ENCODE measurements around the gene CHIC2. TPM values are rescaled to one million over a fixed set of nuclear protein-coding genes. Genes with fewer than 3 reads are reported as not detected.

Gene CHIC2
- polyA plus RNA-seq, 1 experiment, result 15.6 TPM

DNA sequence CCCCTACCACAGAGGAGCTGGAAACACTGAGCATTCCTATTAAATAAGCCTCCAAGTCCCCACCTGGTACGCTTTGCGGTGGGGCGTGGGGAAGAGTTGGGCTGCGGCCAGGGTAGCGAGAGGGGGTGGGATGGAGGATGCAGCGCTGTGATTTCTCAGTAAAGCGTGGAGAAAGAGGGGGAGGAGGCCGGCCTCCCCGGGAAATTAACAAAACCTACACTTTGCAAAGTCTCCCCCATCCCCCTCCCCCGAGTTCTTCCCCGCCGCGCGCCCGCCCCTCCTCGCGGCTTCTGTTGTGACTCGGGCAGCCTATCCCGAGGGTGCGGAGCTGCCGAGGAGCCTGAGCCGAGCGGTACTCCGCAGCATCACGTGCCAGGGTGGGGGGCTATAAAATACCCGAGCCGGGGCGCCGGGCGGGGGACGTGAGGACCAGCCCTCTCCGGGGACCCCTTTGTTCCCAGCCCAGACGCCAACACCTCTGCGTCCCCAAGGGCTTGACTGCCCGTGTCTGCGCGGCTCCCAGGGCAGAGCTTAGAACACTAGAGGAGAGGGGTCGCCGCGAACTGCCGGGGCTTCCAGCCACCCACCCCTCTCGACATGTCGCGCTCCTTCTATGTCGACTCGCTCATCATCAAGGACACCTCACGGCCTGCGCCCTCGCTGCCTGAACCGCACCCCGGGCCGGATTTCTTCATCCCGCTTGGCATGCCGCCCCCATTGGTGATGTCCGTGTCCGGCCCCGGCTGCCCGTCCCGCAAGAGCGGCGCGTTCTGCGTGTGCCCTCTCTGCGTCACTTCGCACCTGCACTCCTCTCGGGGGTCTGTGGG lies 35.6 kb upstream of the CHIC2 start, which contains the start of gene GSX2:
GSX2 (plus strand) TSS at position 416 of the 827 bp plus-strand sequence; CDS start at position 598, 182 bp downstream.
- POLR2A ChIA-PET, result no interaction called here

DNA sequence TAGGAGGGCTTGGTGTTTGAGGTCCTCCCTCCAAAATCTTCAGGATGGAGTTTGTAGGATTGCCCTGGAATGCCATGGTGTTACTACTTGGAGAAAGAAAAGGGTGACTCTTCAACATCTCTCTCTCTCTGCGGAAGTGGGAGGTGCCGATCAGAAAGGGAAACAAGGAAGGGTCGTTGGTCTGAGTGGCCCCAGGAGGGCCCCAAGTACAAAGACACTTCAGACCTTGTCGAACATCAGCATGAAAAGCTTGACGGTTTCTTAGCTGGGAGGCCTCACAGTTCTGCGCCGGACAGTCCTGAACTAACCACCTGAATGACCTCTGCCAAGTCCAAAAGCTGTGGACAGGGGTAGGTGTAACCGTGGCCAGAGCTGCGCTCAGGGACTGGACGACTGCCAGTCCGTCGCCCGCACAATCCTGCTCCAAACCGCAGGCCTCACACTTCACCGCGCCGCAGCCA lies 34.9 kb upstream of the CHIC2 start:
- TF ChIP-seq, protein P1, sequence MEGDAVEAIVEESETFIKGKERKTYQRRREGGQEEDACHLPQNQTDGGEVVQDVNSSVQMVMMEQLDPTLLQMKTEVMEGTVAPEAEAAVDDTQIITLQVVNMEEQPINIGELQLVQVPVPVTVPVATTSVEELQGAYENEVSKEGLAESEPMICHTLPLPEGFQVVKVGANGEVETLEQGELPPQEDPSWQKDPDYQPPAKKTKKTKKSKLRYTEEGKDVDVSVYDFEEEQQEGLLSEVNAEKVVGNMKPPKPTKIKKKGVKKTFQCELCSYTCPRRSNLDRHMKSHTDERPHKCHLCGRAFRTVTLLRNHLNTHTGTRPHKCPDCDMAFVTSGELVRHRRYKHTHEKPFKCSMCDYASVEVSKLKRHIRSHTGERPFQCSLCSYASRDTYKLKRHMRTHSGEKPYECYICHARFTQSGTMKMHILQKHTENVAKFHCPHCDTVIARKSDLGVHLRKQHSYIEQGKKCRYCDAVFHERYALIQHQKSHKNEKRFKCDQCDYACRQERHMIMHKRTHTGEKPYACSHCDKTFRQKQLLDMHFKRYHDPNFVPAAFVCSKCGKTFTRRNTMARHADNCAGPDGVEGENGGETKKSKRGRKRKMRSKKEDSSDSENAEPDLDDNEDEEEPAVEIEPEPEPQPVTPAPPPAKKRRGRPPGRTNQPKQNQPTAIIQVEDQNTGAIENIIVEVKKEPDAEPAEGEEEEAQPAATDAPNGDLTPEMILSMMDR (IDR thresholded peaks at IDR 0.05; ENCODE audit: insufficient read depth, low read depth, low read length), result no peak
- ChIA-PET POLR2A (interaction anchor here (0.5 kb wide), 1 partner anchor 12 kb away, joined by 15 read pairs; no protein-coding TSS in a partner anchor), CTCF (no interaction called here)
- Histone ChIP-seq H3K36me3 (ENCODE audit: control insufficient read depth, insufficient read depth, low read length) (no peaks in the 10 kb centered on the region), H3K4me3 (ENCODE audit: low read depth, low read length) (no peak overlapping the region), H3K27me3 (ENCODE audit: control insufficient read depth, insufficient read depth, low read length) (peaks cover 39% of the 10 kb centered on the region)
- DNase-seq (ENCODE audit: low read depth), result no peak

More for the DNA sequence above, 35.6 kb upstream of the CHIC2 start, which contains the start of gene GSX2:
- peak within 1 kb of the TSS; percentile 37 for H3K4me3 ChIP-seq (ENCODE audit: low read depth, low read length)
- no peaks in the 10 kb centered on the region for H3K36me3 ChIP-seq (ENCODE audit: control insufficient read depth, insufficient read depth, low read length)
- TF ChIP-seq, protein P1 (IDR thresholded peaks at IDR 0.05; ENCODE audit: insufficient read depth, low read depth, low read length), result no peak
- DNase-seq (ENCODE audit: low read depth), result no peak
- H3K27me3 ChIP-seq (ENCODE audit: control insufficient read depth, insufficient read depth, low read length), result peaks cover 39% of the 10 kb centered on the region
- CTCF ChIA-PET, result no interaction called here

DNA sequence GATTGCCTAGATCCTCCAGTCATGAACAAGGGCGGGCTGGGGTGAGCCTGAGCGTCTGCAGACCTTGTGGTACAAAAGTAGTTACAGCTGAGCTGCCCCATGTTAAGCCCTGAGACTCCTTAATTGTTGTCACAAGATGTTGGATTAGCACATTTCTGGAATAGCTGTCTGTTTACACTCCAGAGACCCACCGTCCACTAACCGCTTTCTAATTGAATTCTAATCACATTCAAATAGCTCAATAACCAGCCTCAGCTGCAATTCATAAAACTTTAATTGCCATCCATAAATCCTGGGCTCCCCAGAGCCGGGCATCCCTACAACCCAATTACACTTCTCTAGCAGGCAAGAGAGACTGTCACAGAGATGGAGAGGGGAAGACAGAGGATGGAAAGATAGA lies 34.0 kb upstream of the CHIC2 start:
- no peak for DNase-seq (ENCODE audit: low read depth)
- TF ChIP-seq, protein P1 (IDR thresholded peaks at IDR 0.05; ENCODE audit: insufficient read depth, low read depth, low read length), result no peak
- CTCF ChIA-PET, result no interaction called here
- Histone ChIP-seq H3K27me3 (ENCODE audit: control insufficient read depth, insufficient read depth, low read length) (peaks cover 39% of the 10 kb centered on the region), H3K36me3 (ENCODE audit: control insufficient read depth, insufficient read depth, low read length) (no peaks in the 10 kb centered on the region), H3K4me3 (ENCODE audit: low read depth, low read length) (no peak overlapping the region)
- POLR2A ChIA-PET, result no interaction called here

DNA sequence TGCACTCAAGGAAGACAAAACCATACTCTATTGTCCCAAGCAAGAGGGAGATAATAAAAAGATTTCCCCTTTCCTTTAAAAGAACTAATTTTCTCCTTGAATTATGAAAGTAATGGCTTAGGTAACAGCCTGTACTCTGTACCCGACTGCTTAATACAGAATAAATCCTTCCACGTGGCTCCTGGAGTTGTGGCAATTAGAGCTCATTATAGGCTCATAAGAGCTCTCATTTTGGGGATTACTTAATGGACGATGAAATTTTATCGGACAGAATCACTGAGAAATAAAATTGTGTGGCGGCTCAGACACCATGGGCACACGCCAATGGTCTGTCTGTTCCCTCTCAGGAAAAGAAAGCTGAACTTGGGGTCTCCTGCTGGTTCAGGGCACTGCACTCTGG lies 32.7 kb upstream of the CHIC2 start:
- ChIA-PET CTCF (no interaction called here), POLR2A (no interaction called here)
- Histone ChIP-seq H3K36me3 (ENCODE audit: control insufficient read depth, insufficient read depth, low read length) (no peaks in the 10 kb centered on the region), H3K27me3 (ENCODE audit: control insufficient read depth, insufficient read depth, low read length) (peaks cover 37% of the 10 kb centered on the region), H3K4me3 (ENCODE audit: low read depth, low read length) (no peak overlapping the region)
- DNase-seq (ENCODE audit: low read depth), result no peak
- TF ChIP-seq, protein P1 (IDR thresholded peaks at IDR 0.05; ENCODE audit: insufficient read depth, low read depth, low read length), result no peak

DNA sequence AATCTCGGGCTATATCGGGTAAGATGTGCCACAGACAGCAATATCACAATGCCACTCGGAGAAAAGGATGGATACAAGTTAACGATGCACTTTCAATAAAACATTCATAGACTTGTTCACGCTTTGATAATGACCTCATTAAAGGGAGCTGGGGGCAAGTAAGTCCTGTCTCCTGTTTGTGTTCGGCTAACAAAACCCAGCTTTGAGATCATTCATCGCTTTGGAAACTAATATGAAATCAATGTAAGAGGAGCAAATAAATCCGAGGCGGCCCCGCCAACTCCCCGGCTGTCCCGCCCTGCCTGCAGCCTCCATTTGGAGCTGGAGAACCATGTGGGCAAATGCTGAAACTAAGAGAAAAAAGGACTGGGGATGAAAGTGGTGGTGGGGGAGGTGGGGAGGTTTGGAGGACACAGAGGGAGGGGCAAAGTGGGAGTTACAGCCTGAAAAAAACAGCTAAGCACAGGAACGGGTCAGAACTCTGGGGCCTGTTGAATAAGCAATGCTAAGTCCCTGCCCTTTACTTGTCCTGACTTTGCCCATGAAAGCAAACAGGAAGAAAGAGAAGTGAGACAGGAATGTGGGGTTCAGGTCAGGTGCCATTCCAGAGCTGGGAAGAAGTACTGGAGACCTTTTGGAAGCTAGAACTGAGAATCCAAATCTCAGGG lies 32.0 kb upstream of the CHIC2 start:
- CTCF ChIA-PET, result interaction anchor here (0.6 kb wide), 2 partner anchors 17 to 1010 kb away, joined by 3 to 4 read pairs; no protein-coding TSS in a partner anchor

More for the DNA sequence above, 32.0 kb upstream of the CHIC2 start:
- H3K27me3 ChIP-seq (ENCODE audit: control insufficient read depth, insufficient read depth, low read length), result peaks cover 32% of the 10 kb centered on the region
- TF ChIP-seq, protein P1 (IDR thresholded peaks at IDR 0.05; ENCODE audit: insufficient read depth, low read depth, low read length), result no peak
- no peaks in the 10 kb centered on the region for H3K36me3 ChIP-seq (ENCODE audit: control insufficient read depth, insufficient read depth, low read length)
- H3K4me3 ChIP-seq (ENCODE audit: low read depth, low read length), result no peak overlapping the region
- POLR2A ChIA-PET, result no interaction called here
- no peak for DNase-seq (ENCODE audit: low read depth)
